HEK293T (cell line): ENCODE measurements around the gene PREX1.

Experiments
- FOXA1 ChIP-seq: fragments of 450-650 bp; IDR thresholded peaks from 2 replicates; pipeline ENCODE4 v1.6.1; 2016; ENCODE audit warnings: mild to moderate bottlenecking
- FOXM1 ChIP-seq: fragments of 450-650 bp; IDR thresholded peaks from 2 replicates; pipeline ENCODE4 v1.6.1; 2017; ENCODE audit warnings: mild to moderate bottlenecking, borderline replicate concordance
- SUZ12 ChIP-seq: fragments of 450-650 bp; IDR thresholded peaks from 2 replicates; pipeline ENCODE4 v1.6.1; 2016; ENCODE audit warnings: mild to moderate bottlenecking
- TARDBP ChIP-seq: fragments of 450-650 bp; IDR thresholded peaks from 2 replicates; pipeline ENCODE4 v1.6.1; 2016
- ZNF384 ChIP-seq: fragments of 450-650 bp; IDR thresholded peaks from 2 replicates; pipeline ENCODE4 v1.6.1; 2016

DNA sequence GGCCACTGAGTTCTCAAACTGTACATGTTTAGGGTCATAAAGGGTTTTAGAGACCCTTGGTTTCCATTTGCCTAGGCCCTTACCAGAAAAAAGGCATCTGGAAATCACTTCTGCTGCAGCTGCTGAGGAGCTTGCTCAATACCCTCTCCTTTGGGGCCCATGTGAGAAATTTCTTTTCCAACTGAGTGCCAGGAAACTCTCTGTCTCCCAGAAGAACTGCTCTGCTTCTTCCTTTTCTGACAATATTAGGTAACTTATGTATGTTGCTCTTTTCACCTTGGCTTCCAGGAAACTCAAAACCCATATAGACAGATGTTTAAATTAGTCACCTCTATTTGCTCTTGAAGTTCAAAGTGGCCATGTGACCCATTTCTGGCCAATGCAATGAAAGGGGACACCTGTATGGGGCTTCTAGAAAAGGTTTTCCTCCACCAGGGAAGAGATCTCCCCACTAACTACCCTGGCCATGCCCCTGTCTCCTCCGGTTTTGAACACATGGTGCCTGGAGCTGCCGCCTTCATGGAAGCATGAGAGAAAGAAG is 121.6 kb downstream of the PREX1 start:
- TF ChIP-seq TARDBP (no peak), FOXA1 (no peak), FOXM1 (no peak), SUZ12 (no peak), ZNF384 (no peak)
